NCI-H128 (cell line): ENCODE measurements around the gene TACC3.
"Not testable (repeated sequence)": the region's sequence is repeated elsewhere in the genome, so short reads cannot be mapped to it uniquely, and the experiment has no call there.

Source experiments
- DNase-seq: peaks from one replicate; lab custom pipeline; 2025; ENCODE audit not compliant: unreplicated experiment; lab: John Stamatoyannopoulos, UW

Gene TACC3

GRCh38 chr4:1701671-1702070 is 19.6 kb upstream of the TACC3 start:
- not testable (repeated sequence) for DNase-seq

GRCh38 chr4:1703867-1704266 is 17.5 kb upstream of the TACC3 start:
- no peak for DNase-seq

- DNase-seq, result no peak
Measured at GRCh38 chr4:1705732-1706131, 15.6 kb upstream of the TACC3 start.

GRCh38 chr4:1706358-1706757 is 15.0 kb upstream of the TACC3 start:
- DNase-seq, result no peak

- DNase-seq, result no peak
Measured at GRCh38 chr4:1708581-1708980, 12.7 kb upstream of the TACC3 start.

- DNase-seq, result no peak
Measured at GRCh38 chr4:1711055-1711570, 10.2 kb upstream of the TACC3 start.

GRCh38 chr4:1711571-1712215 is 9.6 kb upstream of the TACC3 start:
- DNase-seq, result no peak

- peak; percentile 76 for DNase-seq
Measured at GRCh38 chr4:1712216-1713002, 8.9 kb upstream of the TACC3 start, which contains the start of gene SLBP. Gene SLBP, minus strand, starts transcription at chr4:1712319. Its CDS starts 131 bp downstream, at chr4:1712188.

- DNase-seq, result no peak
Measured at GRCh38 chr4:1713003-1713851, 8.1 kb upstream of the TACC3 start.

GRCh38 chr4:1714303-1715001 is 6.9 kb upstream of the TACC3 start:
- no peak for DNase-seq

- no peak for DNase-seq
Measured at GRCh38 chr4:1715002-1715758, 6.1 kb upstream of the TACC3 start.

GRCh38 chr4:1716065-1716945 is 5.0 kb upstream of the TACC3 start:
- DNase-seq, result no peak

- DNase-seq, result no peak
Measured at GRCh38 chr4:1717129-1718094, 3.9 kb upstream of the TACC3 start.

GRCh38 chr4:1718095-1718850 is 3.0 kb upstream of the TACC3 start:
- DNase-seq, result no peak

GRCh38 chr4:1720163-1720983 is 948 bp upstream of the TACC3 start:
- no peak for DNase-seq
